ENCODE measurements around the gene TIE1. TPM values are rescaled to one million over a fixed set of nuclear protein-coding genes. Genes with fewer than 3 reads are reported as not detected.

Gene TIE1
- total RNA-seq, 1 experiment from 2014 or later: not detected

DNA sequence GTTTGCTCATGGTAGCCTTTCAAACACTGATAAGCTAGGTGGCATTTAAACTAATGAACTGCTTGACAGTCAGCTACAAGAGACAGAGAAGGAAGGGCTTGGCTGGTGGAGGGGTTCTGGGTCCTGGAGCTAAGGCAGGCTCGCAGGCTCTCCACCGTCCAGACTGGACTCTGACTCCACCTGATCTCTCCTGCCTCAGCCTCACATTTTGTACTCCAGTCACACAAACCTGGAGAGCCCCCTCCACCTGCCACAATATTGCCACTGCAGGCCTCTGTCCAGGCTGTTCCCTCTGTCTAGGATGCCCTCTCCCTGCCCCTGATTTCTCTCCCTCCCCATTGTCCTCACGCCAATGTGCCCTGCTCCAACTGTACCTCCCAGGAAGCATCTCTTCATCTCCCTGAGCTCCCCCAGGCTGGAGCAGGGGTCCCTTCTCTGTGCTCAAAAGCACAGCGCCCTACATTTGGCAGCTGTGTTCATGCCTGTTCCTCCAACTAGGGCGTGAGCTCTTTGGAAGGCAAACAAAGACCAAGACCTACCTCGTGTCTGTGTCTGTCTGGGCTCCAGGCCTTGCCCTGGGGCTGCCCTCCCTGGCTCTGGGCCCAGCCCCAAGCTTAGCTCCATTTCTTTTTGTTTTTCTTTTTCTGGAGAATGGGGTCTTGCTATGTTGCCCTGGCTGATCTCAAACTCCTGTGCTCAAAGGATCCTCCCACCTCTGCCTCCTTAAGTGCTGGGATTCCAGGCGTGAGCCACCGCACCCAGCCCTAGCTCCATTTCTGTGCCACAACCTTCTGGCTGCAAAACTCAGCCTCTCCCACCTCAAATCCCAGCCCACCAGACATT lies 2.9 kb downstream of the TIE1 start:
- POLR2A ChIA-PET: interaction anchor here (0.5 to 0.7 kb wide), 2 partner anchors 50 to 190 kb away, joined by 3 to 5 read pairs; no protein-coding TSS in a partner anchor
- Histone ChIP-seq H3K36me3 (ENCODE audit: control insufficient read depth, insufficient read depth, low read length) (no peaks in the 10 kb centered on the region), H3K9me3 (no peaks in the 10 kb centered on the region), H3K4me3 (ENCODE audit: low read depth, low read length) (no peak overlapping the region), H3K27me3 (replicated peaks; ENCODE audit: control insufficient read depth, insufficient read depth, low read length) (no peaks in the 10 kb centered on the region), H3K4me1 (no peaks in the 10 kb centered on the region)
- Mint-ChIP-seq H3K4me3 (ENCODE audit: unreplicated experiment) (no peak overlapping the region), H3K36me3 (ENCODE audit: insufficient read depth, unreplicated experiment) (no peaks in the 10 kb centered on the region), H3K4me1 (ENCODE audit: low read depth, unreplicated experiment) (peaks cover 12% of the 10 kb centered on the region), H3K27me3 (ENCODE audit: insufficient read depth, unreplicated experiment) (no peaks in the 10 kb centered on the region), H3K9me3 (ENCODE audit: unreplicated experiment) (no peaks in the 10 kb centered on the region), H3K27ac (ENCODE audit: unreplicated experiment) (no peak overlapping the region)
- BruUV-seq (replicated peaks): no TSS peak
- intact Hi-C loops (cut with micrococcal nuclease; ENCODE audit: unreplicated experiment): no loop called here
- TF ChIP-seq, protein P1, sequence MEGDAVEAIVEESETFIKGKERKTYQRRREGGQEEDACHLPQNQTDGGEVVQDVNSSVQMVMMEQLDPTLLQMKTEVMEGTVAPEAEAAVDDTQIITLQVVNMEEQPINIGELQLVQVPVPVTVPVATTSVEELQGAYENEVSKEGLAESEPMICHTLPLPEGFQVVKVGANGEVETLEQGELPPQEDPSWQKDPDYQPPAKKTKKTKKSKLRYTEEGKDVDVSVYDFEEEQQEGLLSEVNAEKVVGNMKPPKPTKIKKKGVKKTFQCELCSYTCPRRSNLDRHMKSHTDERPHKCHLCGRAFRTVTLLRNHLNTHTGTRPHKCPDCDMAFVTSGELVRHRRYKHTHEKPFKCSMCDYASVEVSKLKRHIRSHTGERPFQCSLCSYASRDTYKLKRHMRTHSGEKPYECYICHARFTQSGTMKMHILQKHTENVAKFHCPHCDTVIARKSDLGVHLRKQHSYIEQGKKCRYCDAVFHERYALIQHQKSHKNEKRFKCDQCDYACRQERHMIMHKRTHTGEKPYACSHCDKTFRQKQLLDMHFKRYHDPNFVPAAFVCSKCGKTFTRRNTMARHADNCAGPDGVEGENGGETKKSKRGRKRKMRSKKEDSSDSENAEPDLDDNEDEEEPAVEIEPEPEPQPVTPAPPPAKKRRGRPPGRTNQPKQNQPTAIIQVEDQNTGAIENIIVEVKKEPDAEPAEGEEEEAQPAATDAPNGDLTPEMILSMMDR (IDR thresholded peaks at IDR 0.05; ENCODE audit: insufficient read depth in 1 of 2, low read depth in 1 of 2, low read length in 1 of 2, severe bottlenecking in 1 of 2, unreplicated experiment in 1 of 2): no peak
- DNase-seq: no peak
- CTCF ChIA-PET: interaction anchor here (1.5 kb wide), 1 partner anchor 18 kb away, joined by 5 read pairs; the partner anchor contains the start of gene C1orf210

DNA sequence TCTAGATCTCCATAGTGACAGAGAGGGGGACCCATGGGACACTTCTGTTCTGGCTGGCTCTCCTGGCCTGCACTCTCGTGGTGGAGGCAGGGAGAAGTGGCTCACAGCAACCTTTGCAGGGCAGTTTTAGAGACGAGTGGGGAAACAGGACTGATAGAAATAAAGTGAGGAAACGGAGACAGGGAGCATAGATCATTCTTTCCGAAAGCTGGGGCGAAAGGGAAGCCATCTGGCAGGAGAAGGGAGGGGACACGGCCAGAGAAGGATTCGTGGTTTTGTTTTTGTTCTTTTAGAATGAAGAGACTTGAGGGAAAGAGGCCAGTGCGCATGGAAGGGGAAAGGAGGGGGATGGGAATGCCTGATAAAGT lies 3.5 kb downstream of the TIE1 start:
- H3K36me3 ChIP-seq (ENCODE audit: control insufficient read depth, insufficient read depth, low read length): no peaks in the 10 kb centered on the region
- Mint-ChIP-seq H3K27ac (ENCODE audit: unreplicated experiment) (no peak overlapping the region), H3K4me1 (ENCODE audit: low read depth, unreplicated experiment) (peaks cover 12% of the 10 kb centered on the region), H3K9me3 (ENCODE audit: unreplicated experiment) (no peaks in the 10 kb centered on the region), H3K4me3 (ENCODE audit: unreplicated experiment) (no peak overlapping the region), H3K27me3 (ENCODE audit: insufficient read depth, unreplicated experiment) (no peaks in the 10 kb centered on the region), H3K36me3 (ENCODE audit: insufficient read depth, unreplicated experiment) (no peaks in the 10 kb centered on the region)
- ChIA-PET POLR2A (no interaction called here), CTCF (no interaction called here)
- H3K9me3 ChIP-seq: no peaks in the 10 kb centered on the region
- no peaks in the 10 kb centered on the region for H3K4me1 ChIP-seq
- no peak overlapping the region for H3K4me3 ChIP-seq (ENCODE audit: low read depth, low read length)
- DNase-seq: no peak
- no TSS peak for BruUV-seq (replicated peaks)
- intact Hi-C loops (cut with micrococcal nuclease; ENCODE audit: unreplicated experiment): no loop called here
- TF ChIP-seq, protein P1 (IDR thresholded peaks at IDR 0.05; ENCODE audit: insufficient read depth in 1 of 2, low read depth in 1 of 2, low read length in 1 of 2, severe bottlenecking in 1 of 2, unreplicated experiment in 1 of 2): no peak
- no peaks in the 10 kb centered on the region for H3K27me3 ChIP-seq (replicated peaks; ENCODE audit: control insufficient read depth, insufficient read depth, low read length)

DNA sequence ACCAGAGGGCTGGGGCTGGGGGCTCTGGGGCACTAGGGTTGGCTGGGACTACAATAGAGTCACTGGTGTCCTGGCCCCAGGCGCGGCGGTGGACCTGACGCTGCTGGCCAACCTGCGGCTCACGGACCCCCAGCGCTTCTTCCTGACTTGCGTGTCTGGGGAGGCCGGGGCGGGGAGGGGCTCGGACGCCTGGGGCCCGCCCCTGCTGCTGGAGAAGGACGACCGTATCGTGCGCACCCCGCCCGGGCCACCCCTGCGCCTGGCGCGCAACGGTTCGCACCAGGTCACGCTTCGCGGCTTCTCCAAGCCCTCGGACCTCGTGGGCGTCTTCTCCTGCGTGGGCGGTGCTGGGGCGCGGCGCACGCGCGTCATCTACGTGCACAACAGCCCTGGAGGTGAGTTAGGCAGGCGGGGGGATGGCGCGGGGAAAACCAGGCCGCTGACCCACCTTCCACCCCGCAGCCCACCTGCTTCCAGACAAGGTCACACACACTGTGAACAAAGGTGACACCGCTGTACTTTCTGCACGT lies 4.1 kb downstream of the TIE1 start:
- Mint-ChIP-seq H3K36me3 (ENCODE audit: insufficient read depth, unreplicated experiment) (no peaks in the 10 kb centered on the region), H3K4me1 (ENCODE audit: low read depth, unreplicated experiment) (peaks cover 12% of the 10 kb centered on the region), H3K9me3 (ENCODE audit: unreplicated experiment) (no peaks in the 10 kb centered on the region), H3K4me3 (ENCODE audit: unreplicated experiment) (no peak overlapping the region), H3K27ac (ENCODE audit: unreplicated experiment) (no peak overlapping the region), H3K27me3 (ENCODE audit: insufficient read depth, unreplicated experiment) (no peaks in the 10 kb centered on the region)
- no peak overlapping the region for H3K4me3 ChIP-seq (ENCODE audit: low read depth, low read length)
- H3K27me3 ChIP-seq (replicated peaks; ENCODE audit: control insufficient read depth, insufficient read depth, low read length): no peaks in the 10 kb centered on the region
- H3K9me3 ChIP-seq: no peaks in the 10 kb centered on the region
- POLR2A ChIA-PET: no interaction called here
- CTCF ChIA-PET: no interaction called here
- no peak for DNase-seq
- BruUV-seq (replicated peaks): no TSS peak
- intact Hi-C loops (cut with micrococcal nuclease; ENCODE audit: unreplicated experiment): no loop called here
- H3K4me1 ChIP-seq: no peaks in the 10 kb centered on the region
- TF ChIP-seq, protein P1 (IDR thresholded peaks at IDR 0.05; ENCODE audit: insufficient read depth in 1 of 2, low read depth in 1 of 2, low read length in 1 of 2, severe bottlenecking in 1 of 2, unreplicated experiment in 1 of 2): no peak
- no peaks in the 10 kb centered on the region for H3K36me3 ChIP-seq (ENCODE audit: control insufficient read depth, insufficient read depth, low read length)
